Measurements from ENCODE around the gene KL. TPM values are rescaled to one million over a fixed set of nuclear protein-coding genes. Genes with fewer than 3 reads are reported as not detected.

The KL gene
- total RNA-seq (ENCODE audit: low replicate concordance), result not detected in 2 replicates

DNA sequence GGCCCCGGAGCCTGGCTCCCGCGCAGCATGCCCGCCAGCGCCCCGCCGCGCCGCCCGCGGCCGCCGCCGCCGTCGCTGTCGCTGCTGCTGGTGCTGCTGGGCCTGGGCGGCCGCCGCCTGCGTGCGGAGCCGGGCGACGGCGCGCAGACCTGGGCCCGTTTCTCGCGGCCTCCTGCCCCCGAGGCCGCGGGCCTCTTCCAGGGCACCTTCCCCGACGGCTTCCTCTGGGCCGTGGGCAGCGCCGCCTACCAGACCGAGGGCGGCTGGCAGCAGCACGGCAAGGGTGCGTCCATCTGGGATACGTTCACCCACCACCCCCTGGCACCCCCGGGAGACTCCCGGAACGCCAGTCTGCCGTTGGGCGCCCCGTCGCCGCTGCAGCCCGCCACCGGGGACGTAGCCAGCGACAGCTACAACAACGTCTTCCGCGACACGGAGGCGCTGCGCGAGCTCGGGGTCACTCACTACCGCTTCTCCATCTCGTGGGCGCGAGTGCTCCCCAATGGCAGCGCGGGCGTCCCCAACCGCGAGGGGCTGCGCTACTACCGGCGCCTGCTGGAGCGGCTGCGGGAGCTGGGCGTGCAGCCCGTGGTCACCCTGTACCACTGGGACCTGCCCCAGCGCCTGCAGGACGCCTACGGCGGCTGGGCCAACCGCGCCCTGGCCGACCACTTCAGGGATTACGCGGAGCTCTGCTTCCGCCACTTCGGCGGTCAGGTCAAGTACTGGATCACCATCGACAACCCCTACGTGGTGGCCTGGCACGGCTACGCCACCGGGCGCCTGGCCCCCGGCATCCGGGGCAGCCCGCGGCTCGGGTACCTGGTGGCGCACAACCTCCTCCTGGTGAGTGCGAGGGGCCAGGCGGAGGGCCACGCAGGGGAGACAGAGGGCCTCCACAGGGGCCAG, at the start of gene KL:
TSS of gene KL (plus strand) at position 10 of the 909 bp plus-strand sequence. CDS start at position 28, 18 bp downstream.
- TF ChIP-seq, protein P1, sequence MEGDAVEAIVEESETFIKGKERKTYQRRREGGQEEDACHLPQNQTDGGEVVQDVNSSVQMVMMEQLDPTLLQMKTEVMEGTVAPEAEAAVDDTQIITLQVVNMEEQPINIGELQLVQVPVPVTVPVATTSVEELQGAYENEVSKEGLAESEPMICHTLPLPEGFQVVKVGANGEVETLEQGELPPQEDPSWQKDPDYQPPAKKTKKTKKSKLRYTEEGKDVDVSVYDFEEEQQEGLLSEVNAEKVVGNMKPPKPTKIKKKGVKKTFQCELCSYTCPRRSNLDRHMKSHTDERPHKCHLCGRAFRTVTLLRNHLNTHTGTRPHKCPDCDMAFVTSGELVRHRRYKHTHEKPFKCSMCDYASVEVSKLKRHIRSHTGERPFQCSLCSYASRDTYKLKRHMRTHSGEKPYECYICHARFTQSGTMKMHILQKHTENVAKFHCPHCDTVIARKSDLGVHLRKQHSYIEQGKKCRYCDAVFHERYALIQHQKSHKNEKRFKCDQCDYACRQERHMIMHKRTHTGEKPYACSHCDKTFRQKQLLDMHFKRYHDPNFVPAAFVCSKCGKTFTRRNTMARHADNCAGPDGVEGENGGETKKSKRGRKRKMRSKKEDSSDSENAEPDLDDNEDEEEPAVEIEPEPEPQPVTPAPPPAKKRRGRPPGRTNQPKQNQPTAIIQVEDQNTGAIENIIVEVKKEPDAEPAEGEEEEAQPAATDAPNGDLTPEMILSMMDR (IDR thresholded peaks at IDR 0.05), result no peak
- peak; percentile 52 for TF ChIP-seq EZH2phosphoT487 (IDR thresholded peaks at IDR 0.05)
- peak; percentile 91 for TF ChIP-seq EZH2 (IDR thresholded peaks at IDR 0.05)
- peak within 1 kb of the TSS; percentile 86 for H2AFZ ChIP-seq (replicated peaks)
- peaks cover 4% of the 10 kb centered on the region for H3K4me1 ChIP-seq
- H3K4me3 ChIP-seq, result peak within 1 kb of the TSS; percentile 46
- DNase-seq (ENCODE audit: low spot score), result peak; percentile 53
- no peak within 1 kb of the TSS for H3K9ac ChIP-seq
- Mint-ChIP-seq H3K4me1 (peaks cover 11% of the 10 kb centered on the region), H3K9me3 (peaks cover 8% of the 10 kb centered on the region), H3K27ac (no peak within 1 kb of the TSS), H3K4me3 (peak within 1 kb of the TSS; percentile 79), H3K27me3 (ENCODE audit: insufficient read depth, low read depth) (peaks cover 32% of the 10 kb centered on the region), H3K36me3 (no peaks in the 10 kb centered on the region)
- peaks cover 87% of the 10 kb centered on the region for H3K27me3 ChIP-seq
- peak within 1 kb of the TSS; percentile 85 for H3K4me2 ChIP-seq
- H3K27ac ChIP-seq, result no peak within 1 kb of the TSS
- no peaks in the 10 kb centered on the region for H3K36me3 ChIP-seq
- no peaks in the 10 kb centered on the region for H3K9me3 ChIP-seq (ENCODE audit: low read depth)
- H3F3A ChIP-seq (ENCODE audit: low read depth), result peaks cover 14% of the 10 kb centered on the region
- H4K20me1 ChIP-seq (ENCODE audit: low read depth), result no peaks in the 10 kb centered on the region
- H3K79me2 ChIP-seq (ENCODE audit: low read depth), result no peaks in the 10 kb centered on the region

DNA sequence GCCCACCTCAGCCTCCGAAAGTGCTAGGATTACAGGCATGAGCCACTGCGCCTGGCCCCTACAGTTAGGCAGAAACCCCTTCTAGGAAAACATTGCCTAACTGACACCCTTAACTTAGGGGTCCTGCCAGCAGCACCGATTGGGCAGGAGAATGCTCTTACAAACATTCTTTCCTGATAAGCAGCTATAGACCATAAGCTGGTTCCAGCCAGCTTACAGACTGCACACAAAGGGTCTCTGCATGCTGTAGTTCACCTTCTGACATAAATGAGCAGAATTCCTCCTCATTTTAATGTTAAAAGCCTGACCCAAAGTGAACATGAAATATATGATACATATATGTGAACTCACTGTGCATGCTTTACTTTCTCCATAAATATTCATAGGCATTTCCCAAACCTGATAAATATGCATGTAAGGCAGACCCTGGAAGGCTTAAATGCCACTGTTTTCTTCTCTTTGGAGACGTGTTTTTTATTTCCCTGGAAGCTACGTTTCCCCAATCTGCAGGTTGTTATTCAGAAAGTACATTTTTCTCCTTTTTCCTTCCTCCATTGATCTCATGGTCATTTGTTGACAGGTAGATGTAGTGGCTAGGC, 48.5 kb upstream of the KL start:
- no peaks in the 10 kb centered on the region for H3K4me1 ChIP-seq
- H3K27ac ChIP-seq, result no peak overlapping the region
- H3F3A ChIP-seq (ENCODE audit: low read depth), result no peaks in the 10 kb centered on the region
- H3K9me3 Mint-ChIP-seq, result no peaks in the 10 kb centered on the region
- H3K27ac Mint-ChIP-seq, result no peak overlapping the region
- H2AFZ ChIP-seq (replicated peaks), result no peak overlapping the region
- peaks cover 6% of the 10 kb centered on the region for H3K27me3 Mint-ChIP-seq (ENCODE audit: insufficient read depth, low read depth)
- H4K20me1 ChIP-seq (ENCODE audit: low read depth), result no peaks in the 10 kb centered on the region
- no peaks in the 10 kb centered on the region for H3K36me3 ChIP-seq
- no peak for DNase-seq (ENCODE audit: low spot score)
- H3K36me3 Mint-ChIP-seq, result no peaks in the 10 kb centered on the region
- no peaks in the 10 kb centered on the region for H3K79me2 ChIP-seq (ENCODE audit: low read depth)
- H3K4me3 ChIP-seq, result no peak overlapping the region
- TF ChIP-seq EZH2 (IDR thresholded peaks at IDR 0.05) (no peak), EZH2phosphoT487 (IDR thresholded peaks at IDR 0.05) (no peak)
- TF ChIP-seq, protein P1 (IDR thresholded peaks at IDR 0.05), result no peak
- H3K4me1 Mint-ChIP-seq, result peaks cover 5% of the 10 kb centered on the region
- H3K4me3 Mint-ChIP-seq, result no peak overlapping the region
- H3K9me3 ChIP-seq (ENCODE audit: low read depth), result no peaks in the 10 kb centered on the region
- H3K27me3 ChIP-seq, result peaks cover 8% of the 10 kb centered on the region
- no peak overlapping the region for H3K9ac ChIP-seq
- no peak overlapping the region for H3K4me2 ChIP-seq

DNA sequence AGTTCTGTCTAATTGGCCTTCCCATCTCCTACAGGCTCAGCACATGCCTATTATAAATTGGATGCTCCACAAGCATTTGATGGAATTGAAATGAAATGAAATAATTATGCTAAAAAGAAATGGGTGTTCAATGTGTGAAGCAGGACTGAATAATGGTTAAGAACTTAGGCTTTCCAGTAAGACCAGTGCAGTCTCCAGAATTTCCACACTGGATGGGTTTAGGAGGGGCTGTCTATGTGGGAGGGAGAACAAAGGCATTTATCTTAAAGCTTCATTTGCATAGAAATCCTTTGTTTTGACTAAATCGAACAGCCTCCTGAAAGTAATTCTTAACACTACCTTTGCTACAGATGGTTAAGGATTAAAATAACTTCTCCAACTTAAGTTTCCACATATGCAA, 47.9 kb upstream of the KL start:
- H4K20me1 ChIP-seq (ENCODE audit: low read depth), result no peaks in the 10 kb centered on the region
- H3K79me2 ChIP-seq (ENCODE audit: low read depth), result no peaks in the 10 kb centered on the region
- H3K9ac ChIP-seq, result no peak overlapping the region
- H3K9me3 Mint-ChIP-seq, result no peaks in the 10 kb centered on the region
- H3K9me3 ChIP-seq (ENCODE audit: low read depth), result no peaks in the 10 kb centered on the region
- no peak overlapping the region for H2AFZ ChIP-seq (replicated peaks)
- H3K36me3 Mint-ChIP-seq, result no peaks in the 10 kb centered on the region
- H3K4me1 ChIP-seq, result no peaks in the 10 kb centered on the region
- TF ChIP-seq EZH2phosphoT487 (IDR thresholded peaks at IDR 0.05) (no peak), EZH2 (IDR thresholded peaks at IDR 0.05) (no peak)
- TF ChIP-seq, protein P1 (IDR thresholded peaks at IDR 0.05), result no peak
- no peak for DNase-seq (ENCODE audit: low spot score)
- H3K27me3 ChIP-seq, result peaks cover 7% of the 10 kb centered on the region
- H3K4me3 ChIP-seq, result no peak overlapping the region
- no peak overlapping the region for H3K27ac Mint-ChIP-seq
- H3K36me3 ChIP-seq, result no peaks in the 10 kb centered on the region
- no peak overlapping the region for H3K4me2 ChIP-seq
- H3F3A ChIP-seq (ENCODE audit: low read depth), result no peaks in the 10 kb centered on the region
- H3K4me3 Mint-ChIP-seq, result no peak overlapping the region
- peaks cover 6% of the 10 kb centered on the region for H3K27me3 Mint-ChIP-seq (ENCODE audit: insufficient read depth, low read depth)
- H3K27ac ChIP-seq, result no peak overlapping the region
- peaks cover 5% of the 10 kb centered on the region for H3K4me1 Mint-ChIP-seq
